ENCODE measurements around the gene KLHL29.

DNA sequence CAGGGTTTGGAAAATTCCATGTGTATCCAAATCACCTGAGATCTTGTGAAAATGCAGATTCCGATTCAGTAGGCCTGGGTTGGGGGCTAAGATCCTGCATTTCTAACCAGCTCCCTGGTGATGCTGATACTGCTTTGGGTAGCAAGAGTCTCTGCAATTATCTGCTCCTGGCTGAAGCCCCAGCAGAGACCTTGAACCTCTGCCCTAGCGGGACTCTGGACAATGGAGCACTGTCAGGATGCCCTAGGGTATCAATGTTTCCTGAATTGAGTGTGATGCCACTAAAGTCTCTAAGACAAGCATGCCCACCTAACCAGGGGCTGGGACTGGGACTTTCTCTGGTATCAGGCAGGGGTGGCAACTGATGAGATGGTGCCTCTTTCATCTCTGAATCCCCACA is 49.4 kb upstream of the KLHL29 start:
- TF ChIP-seq POLR2AphosphoS5 (IDR thresholded peaks at IDR 0.05; ENCODE audit: low read depth, low read length) (no peak), TCF7L2 (IDR thresholded peaks at IDR 0.05; ENCODE audit: low read depth, low read length) (no peak)
- TF ChIP-seq, protein P1, sequence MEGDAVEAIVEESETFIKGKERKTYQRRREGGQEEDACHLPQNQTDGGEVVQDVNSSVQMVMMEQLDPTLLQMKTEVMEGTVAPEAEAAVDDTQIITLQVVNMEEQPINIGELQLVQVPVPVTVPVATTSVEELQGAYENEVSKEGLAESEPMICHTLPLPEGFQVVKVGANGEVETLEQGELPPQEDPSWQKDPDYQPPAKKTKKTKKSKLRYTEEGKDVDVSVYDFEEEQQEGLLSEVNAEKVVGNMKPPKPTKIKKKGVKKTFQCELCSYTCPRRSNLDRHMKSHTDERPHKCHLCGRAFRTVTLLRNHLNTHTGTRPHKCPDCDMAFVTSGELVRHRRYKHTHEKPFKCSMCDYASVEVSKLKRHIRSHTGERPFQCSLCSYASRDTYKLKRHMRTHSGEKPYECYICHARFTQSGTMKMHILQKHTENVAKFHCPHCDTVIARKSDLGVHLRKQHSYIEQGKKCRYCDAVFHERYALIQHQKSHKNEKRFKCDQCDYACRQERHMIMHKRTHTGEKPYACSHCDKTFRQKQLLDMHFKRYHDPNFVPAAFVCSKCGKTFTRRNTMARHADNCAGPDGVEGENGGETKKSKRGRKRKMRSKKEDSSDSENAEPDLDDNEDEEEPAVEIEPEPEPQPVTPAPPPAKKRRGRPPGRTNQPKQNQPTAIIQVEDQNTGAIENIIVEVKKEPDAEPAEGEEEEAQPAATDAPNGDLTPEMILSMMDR (IDR thresholded peaks at IDR 0.05): no peak

All from Panc1 (cell line).